GM19324 (cell line): ENCODE results near the gene LSM2.
"Not testable (repeated sequence)": the region's sequence is repeated elsewhere in the genome, so short reads cannot be mapped to it uniquely, and the experiment has no call there.

Source experiments
- ATAC-seq: cut with Tn5 transposase; IDR thresholded peaks from one replicate; pipeline ENCODE4 v1.9.1; 2021; ENCODE audit warnings: mild to moderate bottlenecking, moderate library complexity; ENCODE audit not compliant: unreplicated experiment, low FRiP score

Gene LSM2

DNA sequence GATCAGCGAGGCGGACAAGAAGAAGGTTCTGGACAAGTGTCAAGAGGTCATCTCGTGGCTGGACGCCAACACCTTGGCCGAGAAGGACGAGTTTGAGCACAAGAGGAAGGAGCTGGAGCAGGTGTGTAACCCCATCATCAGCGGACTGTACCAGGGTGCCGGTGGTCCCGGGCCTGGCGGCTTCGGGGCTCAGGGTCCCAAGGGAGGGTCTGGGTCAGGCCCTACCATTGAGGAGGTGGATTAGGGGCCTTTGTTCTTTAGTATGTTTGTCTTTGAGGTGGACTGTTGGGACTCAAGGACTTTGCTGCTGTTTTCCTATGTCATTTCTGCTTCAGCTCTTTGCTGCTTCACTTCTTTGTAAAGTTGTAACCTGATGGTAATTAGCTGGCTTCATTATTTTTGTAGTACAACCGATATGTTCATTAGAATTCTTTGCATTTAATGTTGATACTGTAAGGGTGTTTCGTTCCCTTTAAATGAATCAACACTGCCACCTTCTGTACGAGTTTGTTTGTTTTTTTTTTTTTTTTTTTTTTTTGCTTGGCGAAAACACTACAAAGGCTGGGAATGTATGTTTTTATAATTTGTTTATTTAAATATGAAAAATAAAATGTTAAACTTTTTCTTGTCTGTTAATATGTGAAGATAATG lies 23.0 kb upstream of the LSM2 start:
- no peak for ATAC-seq

DNA sequence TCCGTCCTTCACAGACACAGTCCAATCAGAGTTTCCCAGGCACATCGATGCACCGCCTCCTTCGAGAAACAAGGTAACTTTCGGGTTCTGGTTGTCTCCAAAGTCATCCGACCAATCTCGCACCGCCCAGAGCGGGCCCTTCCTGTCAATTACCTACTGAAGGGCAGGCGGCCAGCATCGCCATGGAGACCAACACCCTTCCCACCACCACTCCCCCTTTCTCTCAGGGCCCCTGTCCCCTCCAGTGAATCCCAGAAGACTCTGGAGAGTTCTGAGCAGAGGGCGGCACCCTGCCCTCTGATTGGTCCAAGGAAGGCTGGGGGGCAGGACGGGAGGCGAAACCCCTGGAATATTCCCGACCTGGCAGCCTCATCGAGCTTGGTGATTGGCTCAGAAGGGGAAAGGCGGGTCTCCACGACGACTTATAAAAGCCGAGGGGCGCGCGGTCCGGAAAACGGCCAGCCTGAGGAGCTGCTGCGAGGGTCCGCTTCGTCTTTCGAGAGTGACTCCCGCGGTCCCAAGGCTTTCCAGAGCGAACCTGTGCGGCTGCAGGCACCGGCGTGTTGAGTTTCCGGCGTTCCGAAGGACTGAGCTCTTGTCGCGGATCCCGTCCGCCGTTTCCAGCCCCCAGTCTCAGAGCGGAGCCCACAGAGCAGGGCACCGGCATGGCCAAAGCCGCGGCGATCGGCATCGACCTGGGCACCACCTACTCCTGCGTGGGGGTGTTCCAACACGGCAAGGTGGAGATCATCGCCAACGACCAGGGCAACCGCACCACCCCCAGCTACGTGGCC lies 20.7 kb upstream of the LSM2 start, which contains the start of gene HSPA1B:
Gene HSPA1B, plus strand, starts transcription at position 453 of the 794 bp plus-strand sequence. Its CDS starts 213 bp downstream, at position 666.
- ATAC-seq, result peak; percentile 86

DNA sequence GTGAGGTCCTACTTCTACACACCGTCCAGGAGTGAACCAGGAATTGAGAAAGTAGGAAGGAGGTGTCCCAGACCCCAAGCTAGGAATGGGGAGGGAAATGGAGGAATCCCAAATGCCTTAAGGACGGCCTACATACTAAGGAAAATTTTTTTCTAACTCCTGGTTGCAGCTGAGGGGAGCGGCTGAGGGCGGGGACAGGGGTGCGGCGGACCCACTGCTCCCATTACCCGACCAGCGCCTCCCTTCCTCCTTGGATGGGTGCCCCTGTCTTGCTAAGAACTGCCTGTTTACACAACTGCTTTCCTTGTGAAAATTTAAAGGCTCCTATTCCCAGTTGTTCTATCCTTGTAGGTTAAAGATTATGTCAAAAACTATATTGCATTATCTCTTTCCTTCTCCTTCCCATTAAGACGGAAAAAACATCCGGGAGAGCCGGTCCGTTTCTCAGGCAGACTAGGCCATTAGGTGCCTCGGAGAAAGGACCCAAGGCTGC lies 20.1 kb upstream of the LSM2 start:
- ATAC-seq, result peak; percentile 13

DNA sequence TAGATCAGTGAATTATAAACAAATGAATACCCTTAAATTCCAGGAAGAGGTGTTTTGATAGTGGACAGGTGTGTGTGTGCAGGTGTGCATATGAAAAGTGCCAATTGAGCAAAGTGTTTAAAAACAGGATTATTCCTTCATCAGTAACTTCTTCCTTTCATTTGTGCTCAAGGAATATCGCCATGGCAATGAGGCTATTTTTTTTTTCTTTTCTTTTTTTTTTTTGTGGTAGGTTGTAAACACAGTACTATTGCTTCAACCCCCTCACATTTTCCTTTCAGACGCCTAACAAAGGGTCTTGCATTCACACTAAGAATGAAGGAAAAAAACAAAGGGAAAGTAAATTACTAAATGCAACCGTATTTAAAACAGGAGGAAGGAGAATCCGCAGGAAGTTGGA lies 18.8 kb upstream of the LSM2 start:
- ATAC-seq, result no peak

GRCh38 chr6:31823592-31824196 lies 16.9 kb upstream of the LSM2 start:
- ATAC-seq, result not testable (repeated sequence)

- peak; percentile 58 for ATAC-seq
Observed at GRCh38 chr6:31822036-31822821, 15.5 kb upstream of the LSM2 start.

DNA sequence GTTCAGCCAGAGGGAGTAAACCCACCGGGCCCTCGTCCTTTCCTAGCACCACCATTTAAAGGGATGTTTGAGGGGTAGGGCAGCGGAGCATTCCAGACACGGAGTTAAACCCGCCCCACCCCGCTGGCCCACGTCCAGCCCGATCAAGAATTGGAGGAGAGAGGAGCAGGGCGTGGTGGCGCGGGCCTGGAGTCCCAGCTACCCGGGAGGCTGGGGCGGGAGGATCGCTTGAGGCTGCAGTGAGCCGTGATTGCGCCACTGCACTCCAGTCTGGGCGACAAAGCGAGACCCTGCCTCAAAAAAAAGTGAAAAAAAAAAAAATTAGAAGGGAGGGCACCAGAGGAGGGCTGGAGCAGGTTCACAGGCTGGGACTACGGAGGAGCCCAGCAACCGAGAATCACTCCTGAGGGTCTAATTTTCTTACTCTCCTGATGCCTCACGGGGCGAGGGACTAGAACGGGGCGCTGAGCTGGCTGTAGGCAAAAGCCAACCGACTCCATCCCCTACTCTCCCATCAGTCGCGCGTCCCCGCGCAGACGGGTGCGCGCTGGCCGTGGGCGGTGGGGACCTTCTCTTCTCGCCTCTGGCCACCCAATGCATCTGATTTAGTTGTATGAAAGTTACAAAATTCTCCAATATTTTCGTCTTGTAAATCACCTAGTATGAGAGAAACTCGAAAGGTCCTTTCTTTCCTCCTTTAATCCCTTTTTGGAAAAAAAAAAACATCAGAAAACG lies 14.7 kb upstream of the LSM2 start:
- peak; percentile 45 for ATAC-seq

DNA sequence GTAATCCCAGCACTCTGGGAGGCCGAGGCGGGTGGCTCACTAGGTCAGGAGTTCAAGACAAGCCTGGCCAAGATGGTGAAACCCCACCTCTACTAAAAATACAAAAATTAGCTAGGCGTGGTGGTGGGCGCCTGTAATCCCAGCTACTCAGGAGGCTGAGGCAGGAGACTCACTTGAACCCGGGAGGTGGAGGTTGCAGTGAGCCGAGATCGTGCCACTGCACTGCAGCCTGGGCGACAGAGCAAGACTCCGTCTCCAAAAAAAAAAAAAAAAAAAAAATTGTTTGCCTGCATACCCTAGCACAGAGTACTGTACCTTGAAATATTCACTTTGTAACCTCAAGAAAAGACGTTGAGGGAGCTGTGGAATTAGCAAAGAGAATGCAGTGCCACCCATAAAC lies 13.6 kb upstream of the LSM2 start:
- not testable (repeated sequence) for ATAC-seq

DNA sequence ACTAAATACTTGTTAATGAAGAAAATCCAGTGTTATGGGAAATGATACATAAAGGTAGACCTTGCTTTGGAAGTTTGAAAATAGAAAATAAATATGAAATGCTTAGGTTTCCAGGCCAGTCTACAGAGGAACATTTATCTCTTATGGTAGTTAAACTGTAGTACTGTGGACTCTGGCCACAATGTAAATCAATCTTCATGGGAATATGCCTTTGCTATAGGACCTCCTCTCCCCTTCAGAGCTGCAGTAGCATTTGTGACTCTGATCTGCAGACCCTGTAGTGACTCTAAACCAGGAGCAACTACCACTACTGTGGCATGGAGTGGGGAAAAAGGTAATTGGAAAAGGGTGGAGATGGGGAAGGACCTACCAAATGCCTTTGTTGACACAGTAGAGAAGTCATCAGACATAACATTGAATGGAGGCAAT lies 13.1 kb upstream of the LSM2 start:
- no peak for ATAC-seq

GRCh38 chr6:31817929-31818511 lies 11.3 kb upstream of the LSM2 start:
- ATAC-seq, result not testable (repeated sequence)

DNA sequence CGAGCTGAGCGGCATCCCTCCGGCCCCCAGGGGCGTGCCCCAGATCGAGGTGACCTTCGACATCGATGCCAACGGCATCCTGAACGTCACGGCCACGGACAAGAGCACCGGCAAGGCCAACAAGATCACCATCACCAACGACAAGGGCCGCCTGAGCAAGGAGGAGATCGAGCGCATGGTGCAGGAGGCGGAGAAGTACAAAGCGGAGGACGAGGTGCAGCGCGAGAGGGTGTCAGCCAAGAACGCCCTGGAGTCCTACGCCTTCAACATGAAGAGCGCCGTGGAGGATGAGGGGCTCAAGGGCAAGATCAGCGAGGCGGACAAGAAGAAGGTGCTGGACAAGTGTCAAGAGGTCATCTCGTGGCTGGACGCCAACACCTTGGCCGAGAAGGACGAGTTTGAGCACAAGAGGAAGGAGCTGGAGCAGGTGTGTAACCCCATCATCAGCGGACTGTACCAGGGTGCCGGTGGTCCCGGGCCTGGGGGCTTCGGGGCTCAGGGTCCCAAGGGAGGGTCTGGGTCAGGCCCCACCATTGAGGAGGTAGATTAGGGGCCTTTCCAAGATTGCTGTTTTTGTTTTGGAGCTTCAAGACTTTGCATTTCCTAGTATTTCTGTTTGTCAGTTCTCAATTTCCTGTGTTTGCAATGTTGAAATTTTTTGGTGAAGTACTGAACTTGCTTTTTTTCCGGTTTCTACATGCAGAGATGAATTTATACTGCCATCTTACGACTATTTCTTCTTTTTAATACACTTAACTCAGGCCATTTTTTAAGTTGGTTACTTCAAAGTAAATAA lies 10.6 kb upstream of the LSM2 start:
- ATAC-seq, result not testable (repeated sequence)

GRCh38 chr6:31815025-31815838 lies 8.5 kb upstream of the LSM2 start, which contains the start of the genes HSPA1A and HSPA1L:
Gene HSPA1A, plus strand, starts transcription at chr6:31815543. Its CDS starts 214 bp downstream, at chr6:31815757.
Gene HSPA1L, minus strand, starts transcription at chr6:31815283. Its CDS starts 3,311 bp downstream, at chr6:31811972.
- no peak for ATAC-seq

GRCh38 chr6:31814677-31815024 lies 7.9 kb upstream of the LSM2 start:
- ATAC-seq, result no peak

GRCh38 chr6:31813465-31813849 lies 6.7 kb upstream of the LSM2 start:
- no peak for ATAC-seq

- ATAC-seq, result no peak
Observed at GRCh38 chr6:31811645-31812044, 4.9 kb upstream of the LSM2 start.

- not testable (repeated sequence) for ATAC-seq
Observed at GRCh38 chr6:31808599-31808998, 1.8 kb upstream of the LSM2 start.

GRCh38 chr6:31805939-31806469 lies 762 bp downstream of the LSM2 start:
- no peak for ATAC-seq
